GM19025 (cell line): ENCODE data around the gene DEPDC7.
"Not testable (repeated sequence)": the region's sequence is repeated elsewhere in the genome, so short reads cannot be mapped to it uniquely, and the experiment has no call there.

Experiments
- ATAC-seq: cut with Tn5 transposase; IDR thresholded peaks from one replicate; pipeline ENCODE4 v1.9.1; 2021; ENCODE audit warnings: mild to moderate bottlenecking, low read depth, moderate library complexity; ENCODE audit not compliant: unreplicated experiment

Gene DEPDC7

GRCh38 chr11:33015621-33016551 is at the start of gene DEPDC7:
Gene DEPDC7 (plus strand): TSS chr11:33015878. CDS start chr11:33015956, 78 bp downstream.
- ATAC-seq: peak; percentile 51

DNA sequence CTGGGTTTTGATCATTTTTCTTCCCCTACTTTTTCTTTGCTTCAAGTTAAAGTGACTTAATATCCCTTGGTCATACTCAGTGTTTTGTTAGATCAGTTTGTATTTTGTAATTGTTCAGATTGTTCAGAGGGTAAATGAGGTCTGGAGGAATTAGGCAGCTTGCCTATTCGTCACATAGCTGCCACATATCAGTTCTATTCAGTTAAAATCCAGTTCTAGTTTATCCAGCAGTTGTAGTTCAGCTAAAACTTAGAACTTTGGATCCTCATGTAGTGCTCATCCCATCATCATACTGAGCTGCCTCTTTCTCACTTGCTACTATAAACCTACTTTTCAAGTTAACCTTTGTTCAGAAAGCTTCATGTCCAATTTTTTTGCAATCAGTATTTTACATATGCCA is 47.1 kb upstream of the DEPDC7 start:
- ATAC-seq: no peak

DNA sequence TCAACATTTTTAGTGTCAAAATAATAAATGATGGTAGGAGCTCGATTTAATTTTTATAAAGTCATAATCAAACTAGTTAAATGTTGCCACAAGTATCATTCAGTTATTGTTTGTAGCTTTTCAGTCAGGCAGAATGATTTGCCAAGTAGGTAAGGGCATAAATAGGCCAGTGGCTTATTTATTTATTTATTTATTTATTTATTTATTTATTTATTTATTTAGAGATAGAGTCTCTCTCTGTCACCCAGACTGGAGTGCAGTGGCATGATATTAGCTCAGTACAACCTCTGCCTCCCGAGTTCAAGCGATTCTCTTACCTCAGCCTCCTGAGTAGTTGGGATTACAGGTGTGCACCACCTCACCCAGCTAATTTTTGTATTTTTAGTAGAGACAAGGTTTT is 43.4 kb upstream of the DEPDC7 start:
- ATAC-seq: not testable (repeated sequence)

GRCh38 chr11:32972781-32973180 is 42.9 kb upstream of the DEPDC7 start:
- ATAC-seq: no peak

- ATAC-seq: no peak
These were observed 33.1 kb upstream of the DEPDC7 start for GRCh38 chr11:32982626-32983025.

DNA sequence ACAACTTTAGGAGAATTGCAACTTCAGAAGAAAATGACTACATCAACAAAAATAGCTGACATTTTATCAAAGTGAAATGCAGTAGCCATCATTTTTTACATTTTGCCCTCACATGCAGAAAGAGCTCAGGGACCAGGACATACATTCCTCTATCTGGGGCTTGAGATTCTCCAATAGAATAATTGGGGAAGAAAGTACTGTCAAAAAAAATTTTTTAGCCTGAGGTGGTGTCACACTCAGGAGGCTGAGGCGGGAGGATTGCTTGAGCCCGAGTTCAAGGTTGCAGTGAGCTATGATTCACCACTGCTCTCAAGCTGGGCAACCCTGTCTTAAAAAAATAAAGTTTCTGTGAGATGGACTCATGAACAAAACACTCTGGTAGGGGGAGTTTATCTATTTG is 32.2 kb upstream of the DEPDC7 start:
- no peak for ATAC-seq

DNA sequence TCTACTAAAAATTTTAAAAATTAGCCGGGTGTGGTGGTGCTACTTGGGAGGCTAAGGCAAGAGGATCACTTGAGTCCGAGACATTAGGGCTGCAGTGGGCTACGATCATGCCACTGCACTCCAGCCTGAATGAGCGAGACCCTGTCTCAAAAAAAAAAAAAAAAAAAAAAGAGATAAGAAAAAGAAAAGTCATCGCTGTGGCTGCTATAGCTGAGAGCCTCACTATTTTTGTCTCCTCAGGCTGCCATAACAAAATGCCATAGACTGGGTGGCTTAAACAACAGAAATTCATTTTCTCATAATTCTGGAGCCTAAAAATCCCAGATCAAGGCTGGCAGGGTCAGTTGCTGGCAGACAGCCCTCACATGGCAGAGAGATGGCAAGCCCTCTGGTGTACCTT is 30.1 kb upstream of the DEPDC7 start:
- no peak for ATAC-seq

- ATAC-seq: no peak
These were observed 27.8 kb upstream of the DEPDC7 start for GRCh38 chr11:32987851-32988250.

DNA sequence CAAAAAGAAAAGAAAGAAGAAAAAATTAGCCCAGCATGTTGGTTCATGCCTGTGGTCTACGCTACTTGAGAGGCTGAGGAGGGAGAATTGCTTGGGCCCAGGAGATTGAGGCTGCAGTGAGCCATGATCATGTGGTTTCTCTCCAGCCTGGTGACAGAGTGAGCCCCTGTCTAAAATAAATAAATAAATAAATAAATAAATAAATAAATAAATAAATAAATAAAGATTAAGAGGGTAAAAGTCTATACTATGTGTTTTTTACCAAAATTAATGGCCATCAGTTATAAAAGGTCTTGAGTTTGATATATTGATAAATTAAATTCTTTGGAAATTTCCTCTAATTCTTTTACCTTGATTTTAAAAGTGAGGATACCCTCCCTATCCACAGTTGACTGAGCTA is 25.2 kb upstream of the DEPDC7 start:
- no peak for ATAC-seq

GRCh38 chr11:32991427-32991826 is 24.3 kb upstream of the DEPDC7 start:
- no peak for ATAC-seq

DNA sequence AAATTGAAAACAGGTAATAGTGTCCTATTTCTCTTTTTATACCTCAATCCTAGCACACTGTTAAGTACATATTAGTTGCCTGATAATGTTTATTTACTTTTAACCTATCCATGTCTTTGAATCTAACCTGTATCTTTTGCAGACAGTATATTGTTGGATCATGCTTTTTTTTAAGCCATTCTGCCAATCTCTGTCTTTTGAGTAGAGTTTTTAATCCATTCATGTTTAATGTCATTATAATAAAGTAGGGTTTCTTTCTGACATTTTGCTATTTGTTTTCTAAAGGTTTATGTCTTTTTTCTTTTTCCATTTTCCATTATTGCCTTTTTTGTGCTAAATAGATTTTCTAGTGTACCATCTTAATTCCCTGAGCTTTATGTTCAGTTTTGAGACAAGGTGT is 23.8 kb upstream of the DEPDC7 start:
- no peak for ATAC-seq

- no peak for ATAC-seq
These were observed 15.5 kb upstream of the DEPDC7 start for GRCh38 chr11:33000181-33000580.

DNA sequence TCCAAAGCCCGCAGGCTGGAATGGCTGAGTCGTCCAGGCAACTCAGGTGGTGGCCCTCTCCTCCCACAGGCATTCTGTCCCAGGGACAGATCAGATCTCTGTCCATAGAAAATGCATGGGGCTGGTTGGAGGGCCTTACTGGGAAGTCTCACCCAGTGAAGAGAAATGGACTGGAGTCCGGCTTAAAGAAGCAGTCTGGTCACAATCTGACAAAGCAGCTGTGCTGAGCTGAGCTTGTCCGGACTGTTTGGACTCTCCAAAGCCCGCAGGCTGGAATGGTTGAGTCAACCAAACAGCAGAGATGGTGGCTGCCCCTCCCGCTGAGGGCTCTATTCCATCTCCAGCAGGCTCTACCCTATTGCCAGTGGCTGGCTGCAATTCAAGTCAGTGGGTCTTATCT is 14.4 kb upstream of the DEPDC7 start:
- ATAC-seq: no peak

DNA sequence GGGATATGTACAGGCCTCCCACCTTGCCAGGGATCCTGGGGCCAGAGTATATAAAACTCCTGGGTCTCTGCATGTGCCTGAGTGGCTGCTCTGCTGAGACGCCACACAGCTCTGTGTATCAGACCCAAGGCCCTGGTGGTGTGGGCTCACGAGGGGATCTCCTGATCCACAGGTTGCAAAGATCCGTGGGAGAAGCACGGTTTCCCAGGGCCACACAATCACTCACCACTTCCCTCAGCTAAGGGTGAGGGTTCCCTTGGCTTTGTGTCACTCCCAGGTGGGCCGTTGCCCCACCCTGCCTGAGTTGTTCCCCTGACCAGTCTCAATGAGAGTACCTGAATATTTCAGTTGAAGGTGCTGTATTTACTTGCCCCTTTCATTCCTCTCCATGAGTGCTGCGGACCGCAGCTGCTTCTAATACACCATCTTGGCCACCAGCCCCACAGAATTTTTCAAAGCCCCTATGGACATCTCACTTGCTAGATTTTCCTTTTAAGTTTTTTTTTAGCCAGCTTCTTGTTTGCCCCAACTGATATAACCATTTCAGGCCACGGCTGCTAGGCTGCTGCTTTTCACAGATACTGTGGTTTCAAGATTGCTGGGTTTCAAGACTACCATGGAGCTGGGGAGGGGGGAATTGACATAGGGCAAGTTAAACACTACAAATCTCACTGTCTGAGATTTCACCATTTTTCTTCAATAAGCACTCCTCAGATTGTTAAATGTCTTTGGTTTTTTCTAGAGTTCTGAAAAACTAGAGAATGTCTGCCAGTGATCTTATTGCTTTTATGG is 13.7 kb upstream of the DEPDC7 start:
- no peak for ATAC-seq

DNA sequence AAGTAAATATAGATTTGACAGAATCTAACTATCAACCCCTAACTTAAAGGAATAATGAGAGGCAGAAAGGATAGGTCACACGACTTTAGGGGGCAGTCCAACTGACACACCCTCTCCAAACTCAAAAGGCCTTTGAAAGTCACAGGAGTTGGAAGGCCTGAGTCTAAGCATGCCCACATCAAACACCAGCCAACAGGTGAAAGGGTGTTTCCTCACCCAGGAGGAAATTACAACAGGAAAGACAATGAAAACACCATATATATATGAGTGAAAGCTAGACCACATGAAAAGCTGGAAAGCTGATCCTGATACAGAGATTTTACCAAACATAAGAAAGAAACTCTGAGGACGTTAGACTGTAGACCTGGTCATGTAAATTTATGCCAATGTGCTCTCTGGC is 10.5 kb upstream of the DEPDC7 start:
- no peak for ATAC-seq

- ATAC-seq: no peak
These were observed 9.7 kb upstream of the DEPDC7 start for GRCh38 chr11:33006010-33006409.

DNA sequence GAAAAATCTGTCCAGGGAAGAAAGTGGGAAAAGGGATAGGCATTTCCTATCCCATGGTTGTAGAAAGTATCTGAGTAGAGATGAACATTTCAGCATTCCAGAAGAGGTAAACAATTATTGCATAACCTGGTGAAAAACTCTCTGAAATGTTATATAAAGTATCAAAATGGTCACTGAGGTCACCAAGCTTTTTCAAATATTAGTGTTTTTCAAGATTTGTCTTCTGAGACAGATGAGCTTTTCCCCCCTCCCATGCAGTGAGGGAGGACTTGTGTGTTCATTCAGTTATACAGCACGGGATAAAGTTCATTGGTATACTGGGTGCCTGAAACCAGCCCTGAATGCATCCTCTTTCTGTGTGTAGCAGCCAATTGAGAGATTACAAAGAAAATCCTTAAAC is 1.9 kb upstream of the DEPDC7 start:
- ATAC-seq: no peak

DNA sequence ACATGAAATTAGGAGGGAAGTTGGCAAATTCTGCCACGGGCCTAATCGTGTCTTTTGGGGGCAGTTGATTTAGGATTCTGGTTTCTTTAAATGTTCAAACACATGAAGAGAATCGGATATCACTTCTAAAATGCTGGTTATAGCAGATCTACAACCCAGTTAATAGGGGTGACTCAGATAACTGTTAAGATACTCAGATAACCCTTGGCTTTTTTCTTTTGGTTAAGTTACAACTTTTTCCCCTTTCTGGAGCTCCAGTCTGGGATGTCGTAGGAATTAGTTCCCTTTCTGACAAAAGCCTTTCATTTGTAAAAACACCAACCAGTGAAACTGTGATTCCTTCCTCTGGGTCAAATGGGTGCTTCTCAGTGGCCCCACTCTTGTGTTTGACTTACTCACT is 976 bp downstream of the DEPDC7 start:
- ATAC-seq: no peak

GRCh38 chr11:33017478-33017877 is 1.8 kb downstream of the DEPDC7 start:
- ATAC-seq: no peak

DNA sequence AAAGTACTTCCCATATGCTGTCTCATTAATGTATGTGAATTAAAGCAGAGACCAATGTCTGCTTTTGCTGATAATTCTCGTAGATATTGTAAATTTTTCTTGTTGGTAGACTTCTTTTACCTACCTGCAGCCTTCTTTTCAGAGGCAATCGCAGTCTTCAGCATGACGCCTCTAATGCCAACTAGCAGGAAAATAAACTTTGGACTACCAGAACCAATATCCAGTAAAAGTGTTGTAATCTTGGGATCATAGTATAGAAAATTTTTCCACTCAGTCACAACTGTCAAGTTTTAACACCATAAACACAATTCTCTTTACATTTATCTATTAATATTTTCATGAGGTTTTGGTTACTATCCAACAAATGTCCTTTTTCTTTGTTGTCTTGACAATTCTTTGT is 2.3 kb downstream of the DEPDC7 start:
- no peak for ATAC-seq

DNA sequence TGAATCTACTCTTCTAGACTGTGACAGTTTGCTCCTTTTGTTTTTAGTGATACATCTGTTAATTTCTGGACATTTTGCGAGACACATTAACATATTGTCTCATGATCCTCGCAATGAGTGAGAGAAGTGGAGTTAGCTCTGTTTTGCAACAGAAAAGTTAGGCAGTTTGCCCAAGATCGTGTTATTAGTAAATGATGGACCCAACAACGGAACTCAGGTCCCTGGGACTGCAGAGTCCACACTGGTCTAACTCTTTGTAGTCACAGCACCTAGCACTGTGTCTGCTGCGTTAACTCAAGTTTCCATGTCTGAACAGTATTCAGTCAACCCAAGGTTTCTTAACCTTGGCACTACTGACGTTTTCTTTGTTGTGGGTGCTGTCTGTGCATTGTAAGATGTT is 3.2 kb downstream of the DEPDC7 start:
- ATAC-seq: no peak

DNA sequence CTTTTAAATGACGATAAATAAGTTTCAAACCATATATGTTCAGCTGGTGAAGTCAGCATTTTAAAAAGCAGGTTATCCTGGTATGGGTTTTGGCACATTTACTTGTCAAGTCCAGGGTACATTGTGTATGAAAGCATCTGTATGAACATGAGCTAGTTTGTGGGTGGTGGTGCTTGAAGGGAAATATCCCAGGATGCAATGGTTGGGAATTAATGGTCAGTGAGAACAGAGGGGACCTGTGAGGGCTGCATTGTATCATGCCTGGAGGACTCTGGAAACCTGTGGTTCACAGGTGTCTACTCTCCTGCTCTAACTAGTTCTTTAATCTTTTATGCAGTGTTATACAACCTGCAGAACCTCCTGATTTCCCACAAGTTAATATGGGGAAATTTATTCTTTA is 5.8 kb downstream of the DEPDC7 start:
- ATAC-seq: no peak
